GM19468 (cell line): ENCODE measurements around the gene WIPF3.

ENCODE experiments used
- ATAC-seq: cut with Tn5 transposase; IDR thresholded peaks from one replicate; pipeline ENCODE4 v1.9.1; 2021; ENCODE audit warnings: mild to moderate bottlenecking, moderate library complexity, moderate number of reproducible peaks; ENCODE audit not compliant: unreplicated experiment; ENCODE audit errors: extremely low read depth

WIPF3 gene

GRCh38 chr7:29843726-29844125, 37.4 kb downstream of the WIPF3 start:
- no peak for ATAC-seq

GRCh38 chr7:29844559-29844958, 38.3 kb downstream of the WIPF3 start:
- ATAC-seq = no peak

- no peak for ATAC-seq
These were observed 41.2 kb downstream of the WIPF3 start for GRCh38 chr7:29847496-29847895.

- no peak for ATAC-seq
These were observed 41.6 kb downstream of the WIPF3 start for GRCh38 chr7:29847916-29848315.

GRCh38 chr7:29848941-29849340, 42.6 kb downstream of the WIPF3 start:
- ATAC-seq = no peak

- no peak for ATAC-seq
These were observed 45.2 kb downstream of the WIPF3 start for GRCh38 chr7:29851487-29851886.

GRCh38 chr7:29852457-29852856, 46.1 kb downstream of the WIPF3 start:
- ATAC-seq = no peak

- no peak for ATAC-seq
These were observed 46.8 kb downstream of the WIPF3 start for GRCh38 chr7:29853072-29853471.

GRCh38 chr7:29853789-29854188, 47.5 kb downstream of the WIPF3 start:
- ATAC-seq = no peak

GRCh38 chr7:29854257-29854938, 48.1 kb downstream of the WIPF3 start:
- no peak for ATAC-seq

- no peak for ATAC-seq
These were observed 51.3 kb downstream of the WIPF3 start for GRCh38 chr7:29857654-29858053.

- no peak for ATAC-seq
These were observed 52.1 kb downstream of the WIPF3 start for GRCh38 chr7:29858191-29858951.

GRCh38 chr7:29859104-29859503, 52.8 kb downstream of the WIPF3 start:
- no peak for ATAC-seq

GRCh38 chr7:29859524-29860185, 53.3 kb downstream of the WIPF3 start:
- ATAC-seq = no peak

GRCh38 chr7:29860186-29860585, 53.9 kb downstream of the WIPF3 start:
- ATAC-seq = no peak

- ATAC-seq = no peak
These were observed 55.6 kb downstream of the WIPF3 start for GRCh38 chr7:29861884-29862283.

GRCh38 chr7:29864656-29865055, 58.3 kb downstream of the WIPF3 start:
- ATAC-seq = no peak

- no peak for ATAC-seq
These were observed 59.2 kb downstream of the WIPF3 start for GRCh38 chr7:29865526-29865925.

- no peak for ATAC-seq
These were observed 60.2 kb downstream of the WIPF3 start for GRCh38 chr7:29866490-29866930.

- no peak for ATAC-seq
These were observed 65.6 kb downstream of the WIPF3 start for GRCh38 chr7:29871787-29872398.
